Activated CD8-positive, alpha-beta memory T cell treated with anti-CD3 and anti-CD28 coated beads for 48 hours (primary cell): Measurements from ENCODE around the gene TRIM33.
"Not testable (repeated sequence)": the region's sequence is repeated elsewhere in the genome, so short reads cannot be mapped to it uniquely, and the experiment has no call there.

ENCODE experiments used
- DNase-seq, 3 experiments: peaks; one replicate each; pipeline ENCODE4 v3.0.0-alpha.2; 2020; ENCODE audit warnings: low read depth in 2 of 3, low spot score in 2 of 3

Gene TRIM33

DNA sequence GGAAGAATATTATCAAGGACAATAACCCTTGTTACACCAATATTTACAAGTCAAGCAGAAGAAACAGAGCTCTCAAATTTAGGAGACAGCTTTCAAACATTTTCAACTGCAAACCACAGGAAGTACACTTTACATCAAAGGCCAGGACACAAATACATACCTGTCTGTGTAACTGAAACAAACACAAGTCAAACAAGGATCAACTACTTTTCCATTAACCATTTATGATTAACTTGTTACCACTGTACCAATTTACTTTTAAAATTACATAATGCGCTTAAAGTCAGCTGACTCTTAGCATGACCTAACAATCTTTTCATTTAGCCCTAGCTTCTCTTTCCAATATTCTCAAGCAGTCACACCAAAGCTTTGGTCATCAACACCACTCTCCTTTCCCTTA, 43.5 kb downstream of the TRIM33 start:
- no peak for DNase-seq

DNA sequence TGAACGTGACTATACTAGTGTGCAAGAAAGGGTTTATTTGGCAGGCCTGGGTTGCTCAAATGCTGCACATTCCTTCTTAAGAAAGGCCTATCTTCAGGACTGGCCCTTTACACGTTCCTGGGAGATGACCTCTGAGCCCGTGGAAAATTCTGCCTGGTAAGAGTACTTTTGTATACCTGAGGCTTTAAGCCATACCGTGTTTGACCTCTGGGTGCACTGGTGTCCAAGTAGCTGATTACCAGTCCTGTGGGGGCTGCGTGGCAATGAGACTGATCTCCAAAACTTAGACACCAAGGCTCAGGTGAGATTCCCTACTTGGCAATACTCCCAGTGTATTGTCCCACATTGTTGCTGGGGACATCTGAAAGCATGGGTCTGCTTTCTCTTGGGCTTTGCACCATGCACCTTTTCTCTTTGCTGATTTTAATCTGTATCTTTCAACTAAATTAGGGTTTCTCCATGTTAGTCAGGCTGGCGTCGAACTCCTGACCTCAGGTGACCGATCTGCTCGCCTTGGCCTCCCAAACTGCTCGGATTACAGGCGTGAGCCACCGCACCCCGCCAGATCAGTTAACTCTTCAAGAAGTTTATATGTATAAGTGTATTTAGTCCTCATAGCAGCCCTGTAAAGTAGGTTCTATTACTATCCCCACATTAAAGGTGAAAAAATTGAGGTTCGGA, 44.5 kb downstream of the TRIM33 start:
- DNase-seq = no peak

DNA sequence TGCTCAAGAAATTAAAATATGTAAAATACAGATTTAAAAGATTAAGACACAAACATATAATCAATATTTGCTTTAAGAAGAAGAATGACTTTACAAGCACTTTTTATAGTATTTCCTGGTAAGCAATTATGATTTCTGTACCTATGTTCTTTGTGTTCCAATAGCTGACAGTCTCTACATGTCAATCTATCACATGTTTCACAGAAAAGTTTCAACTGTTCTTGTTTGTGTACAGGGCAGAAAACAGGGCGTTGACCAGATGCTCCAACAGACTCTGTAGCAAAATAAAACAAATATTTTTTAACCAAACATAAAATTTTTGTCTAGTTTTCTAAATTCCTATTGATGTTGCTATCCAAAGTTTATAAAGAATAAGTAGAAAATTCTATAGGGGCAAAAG, 48.0 kb downstream of the TRIM33 start:
- DNase-seq = no peak

DNA sequence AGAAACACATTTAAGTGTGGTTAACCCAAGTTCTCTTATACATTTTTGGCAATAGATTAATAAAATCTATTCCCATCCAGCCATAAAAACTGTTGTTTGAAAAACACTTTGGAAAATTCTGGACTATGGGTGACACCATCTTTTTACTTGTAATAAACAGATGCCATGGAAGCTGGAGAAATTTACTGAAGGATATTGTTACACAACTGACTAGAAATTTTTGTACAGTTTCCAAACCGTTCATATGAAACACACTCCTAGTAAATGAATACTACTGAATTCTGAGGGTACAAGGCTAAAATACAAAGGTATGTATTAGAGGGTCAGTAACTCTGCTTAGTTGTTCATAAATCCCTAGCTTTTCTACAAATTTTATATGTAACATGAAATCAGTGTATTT, 48.7 kb downstream of the TRIM33 start:
- DNase-seq = no peak

DNA sequence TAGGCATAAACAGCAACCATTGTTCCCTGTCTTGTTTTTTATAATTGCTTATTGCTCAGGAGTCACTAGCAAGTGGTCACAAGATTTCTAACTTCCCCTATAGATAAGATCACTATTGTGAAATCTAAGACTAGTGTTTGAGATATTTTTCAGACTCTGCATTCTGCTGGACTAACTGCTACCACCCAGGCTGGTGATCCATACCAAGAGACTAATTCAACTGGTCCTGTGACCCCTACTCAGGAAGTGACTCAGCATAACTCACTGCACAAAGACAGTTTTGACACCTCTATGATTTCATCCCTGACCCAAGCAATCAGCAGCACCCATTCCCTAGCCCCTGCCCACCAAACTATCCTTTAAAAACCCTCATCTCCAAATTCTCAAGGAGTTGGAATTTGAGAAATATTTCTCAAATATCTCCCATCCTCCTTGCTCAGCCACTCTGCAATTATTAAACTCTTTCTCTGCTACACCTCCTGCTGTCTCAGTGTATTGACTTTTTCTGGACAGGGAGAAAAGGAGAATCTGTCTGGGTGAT, 52.7 kb downstream of the TRIM33 start:
- no peak for DNase-seq

DNA sequence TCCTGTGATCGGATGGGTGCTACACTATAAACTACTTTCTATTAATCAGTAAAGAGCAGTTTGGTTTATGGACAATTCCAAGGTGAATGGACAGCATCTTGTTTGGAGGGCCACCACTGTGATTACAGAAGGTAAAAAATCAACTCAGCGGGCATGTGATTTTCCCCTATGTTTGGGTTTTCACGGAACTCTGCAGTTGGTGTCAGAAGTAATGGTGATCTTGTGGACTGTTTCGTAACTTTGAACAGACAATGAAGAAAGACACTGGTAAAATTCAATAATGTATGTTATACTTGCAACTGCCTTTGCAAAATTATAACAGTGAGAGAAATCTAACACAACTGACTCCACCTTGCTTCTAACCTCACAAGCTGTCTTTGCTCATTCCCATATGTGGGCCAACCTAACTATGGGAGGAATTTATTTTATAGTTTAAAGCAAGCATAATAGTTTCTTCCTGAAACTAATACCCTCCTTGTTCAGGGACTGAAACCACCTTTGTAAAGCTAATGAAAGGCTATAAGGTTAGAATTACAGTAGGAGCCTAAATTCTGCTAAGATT, 53.2 kb downstream of the TRIM33 start:
- DNase-seq = no peak

DNA sequence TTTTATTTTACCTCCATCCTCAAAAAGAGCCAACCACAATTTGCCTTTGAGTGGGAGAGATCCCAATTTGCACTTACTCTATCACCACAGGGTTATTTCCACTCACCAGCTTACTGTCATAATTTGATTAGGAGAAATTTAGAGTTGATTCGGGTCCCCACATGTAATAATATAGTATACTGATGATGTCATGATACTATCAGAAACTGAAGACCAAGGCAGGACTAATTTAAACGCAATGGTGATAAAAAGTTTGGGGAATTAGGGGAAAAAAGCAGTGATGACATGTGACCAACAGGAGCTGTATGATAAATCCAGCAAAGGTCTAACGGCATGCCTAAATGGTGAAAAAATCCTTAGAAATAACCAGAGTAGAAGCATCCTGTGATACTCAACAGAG, 54.4 kb downstream of the TRIM33 start:
- DNase-seq = no peak

DNA sequence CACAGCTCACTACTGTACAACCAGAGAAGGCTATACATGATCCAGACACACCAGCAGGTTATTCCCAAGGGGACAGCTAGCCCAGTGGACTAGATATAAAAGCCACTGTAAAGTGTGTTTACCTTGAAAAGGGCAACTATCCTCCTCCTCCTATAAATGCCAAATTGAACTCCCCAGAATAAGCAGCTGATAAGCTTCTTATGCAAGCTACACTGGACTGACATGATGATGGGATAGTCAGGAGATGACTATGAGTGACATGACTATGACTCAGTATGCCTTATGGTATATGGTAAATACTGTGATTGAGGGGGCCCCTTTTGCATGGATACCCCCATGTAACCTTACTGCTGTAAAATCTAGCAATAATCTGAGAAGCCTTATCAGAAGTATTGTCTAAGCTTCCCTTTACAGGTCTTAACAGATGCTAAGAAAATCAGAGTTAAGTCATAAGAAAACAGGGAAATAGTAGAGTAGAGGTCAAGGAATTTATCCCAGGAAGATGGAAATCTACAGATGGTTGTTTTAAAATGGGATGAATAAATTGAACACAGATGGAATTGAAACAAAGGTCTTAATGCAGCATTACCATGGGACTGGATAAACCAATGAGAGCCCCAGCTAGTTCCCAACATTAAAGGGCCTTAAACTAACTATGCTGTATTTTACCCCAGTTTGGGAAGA, 55.8 kb downstream of the TRIM33 start:
- no peak for DNase-seq

DNA sequence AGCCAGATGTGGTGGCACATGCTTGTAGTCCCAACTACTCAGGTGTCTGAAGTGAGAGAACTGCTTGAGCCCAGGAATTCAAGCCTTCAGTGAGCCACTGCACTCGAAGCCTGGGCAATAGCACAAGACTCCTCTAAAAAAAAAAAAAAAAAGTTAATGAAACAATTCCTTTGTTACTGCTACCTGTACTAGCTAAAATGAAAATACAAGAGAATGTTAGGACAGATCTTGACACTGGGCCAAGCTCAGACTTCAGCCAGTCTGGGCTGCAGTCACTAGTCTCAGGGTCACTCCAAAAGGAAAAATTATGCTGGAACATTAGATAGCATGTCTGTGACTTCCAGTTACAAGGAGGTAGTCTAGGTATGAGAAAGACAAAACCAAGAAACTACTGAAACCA, 56.5 kb downstream of the TRIM33 start:
- DNase-seq = no peak

DNA sequence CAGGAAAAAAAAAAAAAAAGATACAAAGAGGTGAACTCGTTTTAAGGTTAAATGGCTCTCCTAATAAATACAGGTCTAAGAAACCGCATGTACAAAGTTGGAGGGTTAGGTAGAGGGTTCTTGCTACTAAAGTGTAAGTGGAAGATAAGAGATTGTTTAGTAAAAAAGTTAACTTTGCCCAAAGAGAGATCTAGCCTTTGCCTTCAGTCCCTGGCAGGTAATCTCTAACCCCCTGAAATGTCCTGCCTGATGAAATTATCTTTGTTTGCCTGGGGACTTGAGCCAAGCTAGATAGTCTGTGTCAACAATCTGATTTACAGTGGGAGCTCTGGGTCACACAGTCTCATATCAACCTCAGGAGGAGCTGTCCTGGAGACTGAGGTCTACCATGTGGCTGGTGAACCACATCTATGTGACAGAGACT, 57.6 kb downstream of the TRIM33 start:
- DNase-seq = no peak

DNA sequence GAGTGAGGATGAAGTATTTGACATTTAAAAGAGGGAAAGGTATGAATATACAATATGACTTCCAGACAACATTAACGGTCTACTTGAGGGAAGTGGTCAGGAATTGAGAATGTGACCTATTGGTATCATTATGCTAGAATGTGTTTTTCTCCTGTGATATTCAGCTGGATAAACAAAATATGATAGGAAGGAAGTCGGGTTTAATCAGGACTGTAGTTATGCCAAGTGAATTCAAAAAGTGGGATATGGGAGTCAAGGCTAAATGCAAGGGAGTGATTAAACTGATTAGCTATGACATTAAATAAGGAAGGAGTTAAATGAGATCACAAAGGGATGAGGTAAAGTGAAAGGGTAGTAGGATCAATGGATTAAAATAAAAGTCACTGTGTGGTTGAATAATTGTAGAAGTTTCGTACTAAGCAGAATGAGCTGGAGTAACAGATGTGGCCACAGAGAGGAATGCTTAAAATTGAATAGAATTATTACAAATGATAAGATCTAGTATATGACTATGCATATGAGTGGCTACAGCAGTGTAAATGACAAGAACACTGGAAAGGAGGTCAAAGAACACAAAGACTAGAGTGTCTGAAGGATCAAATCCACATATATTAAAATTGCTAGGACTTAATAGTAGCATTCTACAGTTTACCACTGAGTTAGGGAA, 62.5 kb downstream of the TRIM33 start:
- no peak for DNase-seq

DNA sequence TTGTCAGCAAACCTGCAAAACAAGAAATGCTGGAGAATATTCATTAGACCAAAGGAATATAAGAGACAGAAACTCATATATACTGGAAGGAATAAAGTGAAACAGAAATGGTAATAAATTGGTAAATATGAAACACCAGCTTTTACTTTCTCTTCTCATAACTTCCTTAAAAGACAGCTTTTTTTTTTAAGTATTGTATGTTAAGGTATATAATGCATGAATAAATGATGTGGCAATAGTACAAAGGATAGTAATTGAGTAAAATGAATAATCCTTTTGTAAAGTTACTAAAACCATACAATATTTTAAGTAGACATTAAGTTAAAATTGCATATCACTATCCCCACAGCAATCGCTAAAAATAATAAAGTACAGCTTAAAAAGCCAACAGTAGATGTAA, 64.8 kb downstream of the TRIM33 start:
- no peak for DNase-seq

DNA sequence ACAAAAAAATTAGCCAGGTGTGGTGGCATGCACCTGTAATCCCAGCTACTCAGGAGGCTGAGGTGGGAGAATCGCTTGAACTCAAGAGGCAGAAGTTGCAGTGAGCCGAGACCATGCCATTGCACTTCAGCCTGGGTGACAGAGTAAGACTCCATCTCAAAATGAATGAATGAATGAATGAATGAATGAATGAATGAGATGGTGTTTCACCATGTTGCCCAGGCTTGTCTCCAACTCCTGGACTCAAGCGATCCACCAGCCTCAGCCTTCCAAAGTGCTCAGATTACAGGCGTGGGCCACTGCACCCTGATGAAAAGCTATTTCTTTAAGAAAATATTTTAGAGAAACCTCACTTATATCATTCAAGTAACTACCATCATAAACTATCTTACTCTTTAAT, 67.8 kb downstream of the TRIM33 start:
- DNase-seq = not testable (repeated sequence)

DNA sequence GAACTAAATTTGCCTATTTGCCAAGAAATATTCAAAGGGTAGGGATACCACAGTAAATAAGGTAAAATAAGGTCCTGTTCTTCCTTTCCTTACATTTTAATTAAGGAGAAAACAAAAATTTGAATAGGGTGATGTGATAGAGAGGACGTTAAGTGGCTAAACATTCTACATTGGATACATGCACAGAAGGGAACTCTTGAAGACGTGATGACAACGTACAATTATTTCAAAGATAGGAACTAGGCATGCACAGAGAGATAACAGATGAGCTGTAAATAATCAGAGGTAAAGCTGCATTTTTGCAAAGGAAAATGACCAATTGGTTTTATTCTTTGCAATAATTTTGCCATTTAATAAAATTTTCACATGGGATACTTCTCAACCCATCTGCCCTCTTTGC, 69.7 kb downstream of the TRIM33 start:
- no peak for DNase-seq

DNA sequence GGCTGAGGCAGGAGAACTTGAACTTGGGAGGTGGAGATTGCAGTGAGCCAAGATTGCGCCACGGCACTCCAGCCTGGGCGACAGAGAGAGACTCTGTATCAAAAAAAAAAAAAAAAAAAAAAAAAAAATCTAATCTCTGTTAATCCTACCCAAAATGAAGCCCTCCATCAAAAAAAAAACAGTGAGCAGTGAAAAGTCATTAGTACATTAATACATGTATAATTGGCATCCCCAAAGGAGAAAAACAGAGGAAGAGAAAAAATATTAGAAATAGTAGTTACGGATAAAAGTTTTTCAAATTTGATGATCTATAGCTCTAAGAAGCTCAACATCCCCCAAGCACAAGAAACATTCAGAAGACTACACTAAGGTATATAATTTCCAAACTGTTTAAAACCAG, 71.6 kb downstream of the TRIM33 start:
- no peak for DNase-seq

DNA sequence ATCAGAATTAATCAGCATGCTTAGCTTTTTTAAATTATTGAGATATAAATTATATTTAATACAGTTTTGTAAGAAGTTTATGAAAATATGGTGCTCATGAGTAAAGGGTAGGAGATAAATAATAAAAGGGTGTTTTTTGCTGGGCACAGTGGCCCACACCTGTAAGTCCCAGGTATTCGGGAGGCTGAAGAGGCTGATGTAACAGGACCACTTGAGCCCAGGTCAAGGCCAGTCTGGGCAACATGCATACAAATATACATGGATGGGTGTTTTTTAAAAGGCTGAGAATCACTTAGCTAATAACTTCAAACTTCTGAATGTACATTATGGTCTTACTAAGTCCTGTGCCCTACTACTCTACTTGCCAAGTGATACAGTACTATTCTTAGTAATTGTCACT, 73.2 kb downstream of the TRIM33 start:
- DNase-seq = no peak

DNA sequence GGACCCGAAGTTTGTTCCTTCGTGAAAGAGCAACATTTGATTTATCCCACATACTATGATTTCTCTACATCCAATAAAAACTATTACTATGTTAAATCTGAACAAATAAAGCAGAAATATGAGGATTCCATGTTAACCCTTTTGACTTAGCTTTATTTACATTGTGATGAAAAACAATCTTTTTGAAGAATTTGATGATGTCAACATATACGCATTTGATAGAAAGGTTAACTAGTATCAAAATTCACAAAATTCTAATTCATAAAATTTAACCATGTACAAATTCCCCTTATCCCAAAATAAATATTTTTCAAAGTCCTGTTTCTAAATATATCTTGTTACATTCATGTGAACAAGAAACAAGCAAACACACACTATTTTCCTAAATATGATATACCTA, 74.2 kb downstream of the TRIM33 start:
- DNase-seq = no peak

DNA sequence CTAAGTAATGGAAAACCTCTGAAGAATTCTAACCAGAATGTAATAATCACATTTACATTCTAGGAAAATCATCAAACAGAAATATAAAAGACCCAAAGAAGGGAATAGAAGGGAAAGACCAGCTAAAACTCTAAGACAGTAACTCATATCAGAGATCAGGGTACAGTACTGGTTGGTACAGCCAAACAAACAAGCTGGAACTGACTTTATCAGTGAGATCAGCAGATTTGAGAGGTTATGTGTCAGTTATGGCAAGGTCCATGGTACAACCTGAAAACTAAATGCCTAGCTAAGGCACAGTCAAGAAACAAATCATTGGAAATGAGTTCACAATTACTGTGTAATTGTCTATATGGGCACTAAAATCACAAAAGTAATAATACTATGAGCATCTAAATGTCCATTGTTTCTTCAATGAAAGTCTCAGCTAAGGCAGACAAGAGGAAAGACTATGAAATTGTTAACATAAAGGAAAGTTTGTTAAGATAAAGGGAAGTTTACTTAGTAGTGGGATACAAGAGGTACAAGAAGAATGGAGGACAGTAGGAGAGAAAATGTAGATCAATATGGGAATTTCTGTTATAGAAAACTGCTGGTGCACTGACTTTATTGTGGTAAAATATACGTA, 75.8 kb downstream of the TRIM33 start:
- no peak for DNase-seq

DNA sequence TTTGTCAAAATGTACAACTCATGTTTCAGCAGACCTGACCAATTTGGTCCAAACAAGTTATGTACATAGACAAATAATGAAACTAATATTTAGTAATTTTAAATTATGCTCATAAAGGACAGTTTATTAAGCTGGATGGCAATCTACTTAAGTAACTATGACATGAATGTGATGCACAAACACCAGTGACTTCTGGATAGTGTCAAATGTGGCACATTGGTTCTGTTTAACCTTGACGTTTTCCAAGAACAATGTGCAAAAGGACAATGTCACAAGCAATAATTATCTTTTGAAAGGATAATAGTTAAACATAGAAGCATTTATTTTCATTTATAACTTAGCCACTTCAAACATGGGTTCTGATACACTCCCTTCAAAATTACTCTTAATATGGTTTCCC, 80.0 kb downstream of the TRIM33 start:
- no peak for DNase-seq

DNA sequence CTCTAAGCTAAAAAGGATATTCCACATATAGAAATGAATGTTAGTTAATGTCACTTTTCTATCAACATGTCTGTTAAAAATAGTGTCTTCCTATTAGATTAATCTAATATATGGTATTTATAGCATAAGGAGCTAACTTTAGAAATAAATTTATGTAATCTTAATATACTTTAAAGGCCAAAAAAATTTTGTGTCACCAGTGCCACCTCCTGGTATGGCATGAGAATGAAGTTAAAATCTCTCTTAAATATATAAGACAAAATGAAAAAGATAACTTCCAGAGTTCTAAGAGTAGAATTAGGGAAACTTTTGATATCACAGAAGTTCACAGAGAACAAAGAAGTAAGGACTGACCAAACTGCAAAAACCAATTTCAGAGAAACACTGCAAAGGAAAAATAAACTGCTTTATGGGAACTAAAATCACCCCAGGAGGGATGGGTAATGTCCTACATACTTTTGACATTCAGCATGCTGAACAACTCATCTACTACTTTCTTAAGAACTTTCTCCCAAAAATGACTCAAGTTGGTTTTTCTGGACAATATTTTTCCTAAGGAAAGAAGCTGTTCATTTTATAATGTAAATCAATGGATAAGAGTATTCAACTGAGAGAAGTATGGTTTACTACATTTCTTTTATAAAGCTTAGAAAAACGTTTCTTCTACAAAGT, 82.8 kb downstream of the TRIM33 start:
- no peak for DNase-seq

DNA sequence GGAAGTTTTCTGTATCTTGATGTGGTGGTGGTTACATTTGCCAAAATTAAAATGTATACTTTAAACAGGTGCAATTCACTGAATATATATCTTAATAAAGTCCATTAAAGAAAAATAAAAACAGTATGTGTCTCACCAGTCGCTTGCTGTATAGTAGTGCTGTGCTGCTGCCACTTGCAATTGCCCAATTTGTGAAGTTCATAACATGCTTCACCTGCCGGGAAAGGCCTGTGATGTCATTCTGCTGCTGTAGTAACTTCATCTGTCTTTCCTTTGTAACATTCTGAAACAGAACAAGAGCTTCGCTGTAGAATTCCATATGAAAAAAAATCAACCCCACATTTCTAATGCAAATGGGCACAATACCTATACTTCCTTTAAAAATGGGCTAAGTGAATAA, 83.4 kb downstream of the TRIM33 start:
- DNase-seq = no peak
